ENCODE results near the gene RIPOR2.

Gene RIPOR2

DNA sequence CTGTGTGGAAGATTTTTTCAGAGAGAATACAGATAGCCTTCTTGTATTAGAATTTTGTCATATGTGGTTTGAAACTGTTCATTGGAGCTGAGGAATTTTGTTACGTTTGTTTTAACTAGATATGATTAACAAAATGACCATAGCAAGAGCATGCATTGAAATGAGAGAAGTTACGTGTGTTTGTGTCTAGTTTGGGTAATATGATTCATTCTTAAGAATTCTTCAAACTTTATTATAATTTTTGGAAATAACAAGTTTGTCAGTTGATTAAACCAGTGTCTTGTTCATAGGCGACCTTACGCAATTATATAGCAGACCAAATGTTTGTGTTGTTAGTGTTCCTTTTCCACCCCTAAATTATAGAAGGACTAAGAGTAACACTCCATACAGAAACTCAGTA, 155.6 kb downstream of the RIPOR2 start:
- DNase-seq (ENCODE audit: low read depth): no peak
- TF ChIP-seq, protein P1, sequence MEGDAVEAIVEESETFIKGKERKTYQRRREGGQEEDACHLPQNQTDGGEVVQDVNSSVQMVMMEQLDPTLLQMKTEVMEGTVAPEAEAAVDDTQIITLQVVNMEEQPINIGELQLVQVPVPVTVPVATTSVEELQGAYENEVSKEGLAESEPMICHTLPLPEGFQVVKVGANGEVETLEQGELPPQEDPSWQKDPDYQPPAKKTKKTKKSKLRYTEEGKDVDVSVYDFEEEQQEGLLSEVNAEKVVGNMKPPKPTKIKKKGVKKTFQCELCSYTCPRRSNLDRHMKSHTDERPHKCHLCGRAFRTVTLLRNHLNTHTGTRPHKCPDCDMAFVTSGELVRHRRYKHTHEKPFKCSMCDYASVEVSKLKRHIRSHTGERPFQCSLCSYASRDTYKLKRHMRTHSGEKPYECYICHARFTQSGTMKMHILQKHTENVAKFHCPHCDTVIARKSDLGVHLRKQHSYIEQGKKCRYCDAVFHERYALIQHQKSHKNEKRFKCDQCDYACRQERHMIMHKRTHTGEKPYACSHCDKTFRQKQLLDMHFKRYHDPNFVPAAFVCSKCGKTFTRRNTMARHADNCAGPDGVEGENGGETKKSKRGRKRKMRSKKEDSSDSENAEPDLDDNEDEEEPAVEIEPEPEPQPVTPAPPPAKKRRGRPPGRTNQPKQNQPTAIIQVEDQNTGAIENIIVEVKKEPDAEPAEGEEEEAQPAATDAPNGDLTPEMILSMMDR (IDR thresholded peaks at IDR 0.05; ENCODE audit: insufficient read depth, low read depth, low read length, missing control alignments): no peak

DNA sequence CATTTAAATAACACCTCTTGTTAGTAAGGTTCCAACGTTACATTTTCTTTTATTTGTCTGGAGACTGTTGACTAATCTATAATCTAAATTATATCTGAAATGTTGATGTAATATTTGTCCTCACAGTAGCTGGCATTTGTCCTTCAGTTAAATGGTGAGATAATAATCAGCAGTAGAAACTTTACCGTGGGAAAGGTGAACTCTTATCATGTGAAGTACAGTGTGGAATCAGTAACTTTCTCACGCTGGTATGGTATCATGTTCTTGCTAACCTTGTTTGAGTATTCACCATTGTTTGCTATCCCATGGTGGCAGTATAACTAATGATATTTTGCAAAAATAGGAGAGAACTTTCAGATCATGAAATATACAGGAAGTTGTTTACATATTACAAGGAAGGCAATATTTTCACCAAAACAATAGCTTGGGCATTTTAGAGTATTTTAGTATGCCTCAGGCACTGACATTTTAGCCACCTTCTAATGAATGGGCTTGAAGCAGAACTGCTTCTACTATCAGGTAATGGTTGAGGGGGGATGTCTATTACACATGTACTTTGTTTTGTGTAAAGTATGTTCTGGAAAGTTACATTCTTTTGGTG, 156.2 kb downstream of the RIPOR2 start:
- TF ChIP-seq, protein P1 (IDR thresholded peaks at IDR 0.05; ENCODE audit: insufficient read depth, low read depth, low read length, missing control alignments): no peak
- no peak overlapping the region for H3K4me3 ChIP-seq (ENCODE audit: low read length)
- peak; percentile 8 for DNase-seq (ENCODE audit: low read depth)

More for the DNA sequence above, 155.6 kb downstream of the RIPOR2 start:
- no peak overlapping the region for H3K4me3 ChIP-seq (ENCODE audit: low read length)

DNA sequence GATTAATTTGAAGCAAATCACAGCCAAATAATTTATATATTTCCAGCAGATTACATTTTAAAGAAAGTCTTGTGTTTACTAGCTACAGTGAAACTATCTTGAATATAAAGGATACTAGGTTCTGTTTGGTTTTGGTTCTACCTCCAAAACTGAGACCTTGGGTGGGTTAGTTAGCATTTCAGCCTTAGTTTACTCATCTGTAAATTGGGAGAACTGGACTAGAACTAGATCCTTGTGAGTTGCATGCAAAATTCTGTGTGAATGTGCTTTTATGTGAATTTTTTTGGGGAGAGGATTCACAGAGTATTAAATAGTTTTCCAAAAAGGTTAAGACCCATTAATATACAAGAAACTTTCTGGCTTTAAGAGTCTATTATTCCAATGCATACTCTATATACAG, 156.9 kb downstream of the RIPOR2 start:
- no peak overlapping the region for H3K4me3 ChIP-seq (ENCODE audit: low read length)
- TF ChIP-seq, protein P1 (IDR thresholded peaks at IDR 0.05; ENCODE audit: insufficient read depth, low read depth, low read length, missing control alignments): no peak
- no peak for DNase-seq (ENCODE audit: low read depth)

DNA sequence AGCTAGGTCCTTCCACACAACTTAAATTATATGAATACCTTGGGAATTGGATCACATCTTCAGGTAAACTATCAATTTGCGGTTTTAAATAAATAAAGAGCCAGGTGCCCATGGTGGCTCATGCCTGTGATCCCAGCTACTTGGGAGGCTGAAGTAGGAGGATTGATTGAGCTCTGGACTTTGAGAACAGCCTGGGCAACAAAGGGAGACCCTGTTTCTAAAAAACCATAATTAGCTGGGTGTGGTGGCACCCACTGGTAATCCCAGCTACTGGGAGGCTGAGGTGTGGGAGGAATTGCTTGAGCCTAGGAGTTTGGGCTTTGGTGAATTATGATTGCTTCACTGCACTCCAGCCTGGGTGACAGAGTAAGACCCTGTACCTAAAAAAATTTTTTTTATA, 157.6 kb downstream of the RIPOR2 start:
- H3K4me3 ChIP-seq (ENCODE audit: low read length): no peak overlapping the region

DNA sequence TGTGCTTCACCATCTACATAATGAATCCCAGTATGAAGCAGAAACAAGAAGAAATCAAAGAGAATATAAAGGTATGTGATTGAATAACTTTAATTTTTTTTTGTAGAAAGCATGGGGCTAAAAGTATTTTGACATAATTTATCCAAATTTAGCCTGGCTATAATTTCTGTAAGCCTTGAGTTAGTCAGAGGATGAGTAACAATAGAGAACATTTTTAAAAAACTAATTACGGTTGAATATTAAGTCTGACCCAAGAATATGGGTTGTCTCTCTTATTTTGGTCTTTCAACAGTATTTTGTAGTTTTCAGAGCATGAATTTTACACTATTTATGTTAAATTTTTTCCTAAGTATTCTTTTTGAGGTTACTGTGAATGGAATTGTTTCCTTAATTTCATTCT, 158.5 kb downstream of the RIPOR2 start:
- TF ChIP-seq, protein P1 (IDR thresholded peaks at IDR 0.05; ENCODE audit: insufficient read depth, low read depth, low read length, missing control alignments): no peak
- no peak for DNase-seq (ENCODE audit: low read depth)
- H3K4me3 ChIP-seq (ENCODE audit: low read length): peak overlapping the region; percentile 100

More for the DNA sequence above, 157.6 kb downstream of the RIPOR2 start:
- no peak for DNase-seq (ENCODE audit: low read depth)
- TF ChIP-seq, protein P1 (IDR thresholded peaks at IDR 0.05; ENCODE audit: insufficient read depth, low read depth, low read length, missing control alignments): no peak

DNA sequence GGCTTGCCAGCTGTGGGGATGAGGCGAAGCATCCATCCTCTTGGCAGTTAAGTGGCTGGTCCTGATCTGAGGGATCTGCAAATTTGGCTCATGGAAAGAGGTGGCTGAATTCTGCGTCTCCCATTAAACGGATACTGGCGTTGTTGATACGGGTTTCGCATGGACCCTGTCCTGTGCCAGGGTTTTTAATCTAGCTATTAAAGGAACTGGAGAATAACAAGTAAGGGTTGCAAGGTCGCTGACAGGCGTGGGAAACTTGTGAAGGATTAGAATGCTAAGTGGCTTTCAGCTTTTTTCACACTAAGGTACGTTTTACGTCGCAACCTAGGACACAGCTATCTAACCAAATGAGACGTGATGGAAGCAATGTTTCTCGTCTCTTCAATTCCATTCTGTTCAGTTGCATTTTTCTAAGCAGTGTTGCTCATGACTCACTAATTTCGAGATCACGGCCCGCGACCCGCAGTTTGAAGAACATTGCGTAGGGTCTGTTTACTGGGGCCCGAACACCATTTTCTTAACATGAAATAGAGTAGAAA, 160.2 kb downstream of the RIPOR2 start:
- TF ChIP-seq, protein P1 (IDR thresholded peaks at IDR 0.05; ENCODE audit: insufficient read depth, low read depth, low read length, missing control alignments): no peak
- DNase-seq (ENCODE audit: low read depth): peak; percentile 62

More for the DNA sequence above, 160.2 kb downstream of the RIPOR2 start:
- peak overlapping the region; percentile 100 for H3K4me3 ChIP-seq (ENCODE audit: low read length)
